A204.1 (cell line): ENCODE results near the gene CPA1.

Experiments used
- FAIRE-seq: peaks from 2 replicates; lab custom pipeline; 2012; peaks lifted over from hg19 to GRCh38; lab: Jason Lieb, UNC

Gene CPA1

GRCh38 chr7:130396109-130396508 is 15.8 kb downstream of the CPA1 start:
- FAIRE-seq, result no peak

DNA sequence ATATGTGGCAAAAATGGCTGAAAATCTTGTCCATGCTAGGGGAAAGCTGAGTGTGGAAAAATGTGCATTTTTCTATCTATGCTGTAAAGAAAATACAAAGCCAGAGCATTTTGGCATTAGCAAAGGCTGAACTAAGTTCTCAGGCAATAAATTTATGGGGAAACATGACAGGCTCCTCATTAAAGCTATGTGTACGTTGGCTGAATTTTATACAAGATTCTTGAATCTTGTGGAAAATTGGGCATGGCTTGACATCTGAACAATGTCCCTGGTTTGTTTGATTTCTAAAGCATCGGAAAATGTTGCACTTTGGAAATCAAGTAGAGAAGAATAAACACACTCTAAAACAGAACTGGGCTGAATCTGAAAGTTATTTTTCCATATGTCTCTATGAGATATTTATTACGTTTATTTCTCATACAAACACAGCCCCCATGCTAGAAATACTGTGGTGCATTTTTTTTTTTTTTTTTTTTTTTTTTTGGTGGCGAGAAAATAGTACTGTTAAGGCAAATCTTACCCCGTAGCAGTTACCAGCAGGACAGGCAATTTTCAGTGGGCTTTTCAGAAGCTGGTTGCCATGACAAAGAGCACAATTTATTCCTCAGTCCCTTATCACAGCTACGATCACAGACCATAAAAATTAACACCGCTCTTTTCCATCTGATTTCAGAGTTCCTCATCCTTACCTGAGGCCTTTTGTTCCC is 16.9 kb downstream of the CPA1 start:
- no peak for FAIRE-seq

DNA sequence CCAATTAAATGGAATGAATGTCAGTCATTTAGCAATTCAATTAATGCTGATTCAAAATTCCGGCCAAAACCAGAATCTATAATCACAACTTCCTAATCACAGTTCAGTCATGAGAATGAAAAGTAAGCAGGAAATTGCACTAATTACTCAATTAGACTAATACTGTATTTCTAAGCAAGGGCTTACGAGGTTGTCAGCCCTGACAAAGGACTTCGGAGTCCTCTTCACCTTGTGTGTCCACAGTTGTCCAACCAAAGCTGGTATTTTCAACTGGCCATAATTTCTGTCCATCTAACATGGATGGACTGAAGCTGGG is 17.4 kb downstream of the CPA1 start:
- no peak for FAIRE-seq

DNA sequence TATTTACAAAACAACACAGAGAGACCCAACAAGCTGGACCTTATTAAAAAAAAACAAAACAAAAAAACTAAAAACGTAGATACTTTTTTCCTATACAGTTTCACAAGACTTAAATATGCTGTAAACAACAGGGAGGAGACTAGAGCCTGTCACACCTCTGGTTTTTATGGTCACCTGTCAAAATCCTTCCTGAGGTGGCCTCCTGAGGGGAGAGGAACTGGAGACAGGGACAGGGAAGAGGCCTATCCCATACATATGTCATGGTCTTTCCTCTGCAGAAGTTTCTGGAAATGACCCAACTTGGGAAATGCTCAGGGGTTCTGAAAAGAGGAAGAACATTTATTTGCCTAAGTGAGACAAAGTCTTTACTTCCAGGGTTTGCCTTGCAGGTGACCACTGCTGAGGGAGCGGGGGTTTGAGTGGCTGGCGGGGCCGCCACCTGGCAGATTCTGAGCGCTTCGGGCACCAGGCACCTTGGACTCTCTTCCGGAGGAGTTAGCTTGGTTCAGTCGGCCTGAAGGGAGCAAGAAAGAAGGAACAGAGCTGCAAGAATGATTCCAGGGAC is 18.3 kb downstream of the CPA1 start:
- FAIRE-seq, result no peak

GRCh38 chr7:130400120-130400572 is 19.9 kb downstream of the CPA1 start:
- no peak for FAIRE-seq

DNA sequence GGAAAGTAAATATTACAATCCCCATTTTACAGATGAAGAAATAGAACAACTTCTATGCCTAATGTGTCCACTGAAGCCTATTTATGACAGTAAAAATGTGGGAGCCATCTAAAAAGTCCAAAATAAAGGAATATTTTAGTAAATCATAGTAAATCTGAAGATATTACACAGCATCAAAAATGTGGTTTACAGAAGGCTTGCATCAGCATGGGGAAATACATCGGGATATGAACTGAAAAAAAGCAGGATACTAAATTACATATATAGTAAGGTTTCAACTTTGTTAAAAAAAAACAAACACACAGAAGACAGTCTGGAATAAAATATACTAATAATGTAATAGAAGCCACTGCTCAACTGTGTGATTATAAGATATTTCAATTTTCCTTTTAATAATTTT is 20.8 kb downstream of the CPA1 start:
- peak; percentile 70 for FAIRE-seq

DNA sequence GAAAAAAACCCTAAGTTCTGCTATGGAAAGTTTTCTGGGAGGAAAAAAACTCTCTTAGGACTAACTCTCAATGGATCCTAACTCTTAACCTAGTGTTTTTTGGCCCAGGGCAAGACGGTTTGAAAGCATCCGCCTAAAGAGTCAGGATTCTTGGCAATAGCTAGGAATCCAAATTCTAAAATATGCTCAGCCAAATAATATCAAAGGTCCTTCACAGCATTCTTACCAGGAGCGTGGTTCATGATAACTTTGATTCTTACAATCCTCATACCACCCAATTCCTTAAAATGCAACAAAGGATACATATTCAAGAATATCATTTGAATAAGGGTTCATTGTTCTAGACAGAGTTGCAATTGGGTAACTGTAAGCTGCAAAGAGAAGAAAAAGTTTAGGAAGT is 21.3 kb downstream of the CPA1 start:
- no peak for FAIRE-seq

DNA sequence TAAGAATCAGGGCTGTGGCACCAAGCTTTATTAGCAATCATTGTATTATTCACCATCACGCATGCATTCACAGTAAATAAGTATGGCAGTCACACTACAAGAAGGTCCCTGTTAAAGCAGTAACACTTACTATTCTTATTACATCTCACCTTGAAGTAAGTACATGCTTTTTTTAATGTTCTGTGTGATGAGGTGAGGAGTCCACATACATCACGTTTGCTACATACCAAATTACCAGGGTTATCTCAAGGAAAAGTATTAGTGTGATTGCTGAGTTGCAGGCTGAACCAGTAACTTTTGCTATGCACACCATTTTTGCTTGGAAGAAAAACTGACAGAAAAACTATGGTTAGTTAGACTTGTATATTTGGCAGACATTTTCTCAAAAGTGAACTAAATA is 24.7 kb downstream of the CPA1 start:
- FAIRE-seq, result no peak

DNA sequence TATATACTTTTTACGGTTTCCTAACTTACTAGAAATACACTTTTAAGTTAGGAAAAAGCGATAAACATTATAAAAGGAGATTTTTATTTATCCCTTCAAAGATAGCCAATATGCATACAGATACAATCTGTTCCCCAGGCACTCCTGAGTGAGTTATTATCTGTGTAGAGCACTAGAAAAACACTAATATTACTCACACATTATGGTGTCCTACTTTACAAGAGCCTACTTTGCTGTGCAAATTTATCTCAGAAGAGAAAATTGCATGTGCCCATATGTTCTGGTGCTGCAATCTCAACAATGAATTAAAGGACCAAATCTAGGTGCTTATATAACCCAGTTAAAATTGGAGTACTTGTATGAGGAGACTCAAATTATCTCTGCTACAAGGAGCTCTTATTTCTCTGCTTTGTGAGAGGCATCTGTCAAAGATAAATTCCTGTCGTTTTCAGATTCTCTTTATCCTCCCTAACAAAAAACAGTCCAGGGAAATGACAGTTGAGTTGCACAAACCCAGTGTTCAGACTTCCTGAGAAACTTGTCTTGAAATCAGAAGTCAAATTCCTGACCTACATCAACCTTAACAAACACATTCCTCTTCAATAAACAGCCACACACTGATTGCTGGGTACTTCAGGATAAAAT is 28.9 kb downstream of the CPA1 start:
- no peak for FAIRE-seq

DNA sequence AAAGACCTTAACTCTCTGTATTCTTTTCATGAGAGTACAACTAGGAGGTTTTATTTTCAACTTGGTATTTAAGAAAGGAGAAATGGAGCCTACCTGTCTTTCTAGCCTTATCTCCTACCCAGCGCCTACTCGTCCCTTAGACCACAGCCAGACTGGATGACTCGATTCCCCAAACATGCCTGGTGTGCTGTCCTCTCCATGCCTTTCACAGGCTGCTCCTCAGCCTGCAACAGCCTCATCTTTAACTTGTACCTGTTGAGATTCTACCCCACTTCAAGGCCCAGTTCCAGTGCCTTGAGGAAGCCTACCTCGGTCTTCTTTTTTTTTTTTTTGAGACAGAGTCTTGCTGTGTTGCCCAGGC is 29.4 kb downstream of the CPA1 start:
- FAIRE-seq, result no peak

- FAIRE-seq, result no peak
Observed at GRCh38 chr7:130410868-130411541, 30.7 kb downstream of the CPA1 start.

DNA sequence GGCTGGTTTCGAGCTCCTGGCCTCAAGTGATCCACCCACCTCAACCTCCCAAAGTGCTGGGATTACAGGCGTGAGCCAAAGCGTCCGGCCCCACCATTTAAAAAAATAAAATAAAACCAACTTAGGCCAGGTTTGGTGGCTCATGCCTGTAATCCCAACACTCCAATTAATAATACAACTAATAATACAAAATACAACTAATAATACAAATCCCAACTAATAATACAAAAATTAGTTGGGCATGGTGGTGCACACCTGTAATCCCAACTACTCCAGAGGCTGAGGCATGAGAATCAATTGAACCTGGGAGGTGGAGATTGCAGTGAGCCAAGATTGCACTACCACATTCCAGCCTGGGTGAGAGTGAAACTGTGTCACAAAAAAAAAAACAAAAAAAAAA is 32.9 kb downstream of the CPA1 start:
- no peak for FAIRE-seq

- FAIRE-seq, result no peak
Observed at GRCh38 chr7:130415006-130415405, 34.7 kb downstream of the CPA1 start.

DNA sequence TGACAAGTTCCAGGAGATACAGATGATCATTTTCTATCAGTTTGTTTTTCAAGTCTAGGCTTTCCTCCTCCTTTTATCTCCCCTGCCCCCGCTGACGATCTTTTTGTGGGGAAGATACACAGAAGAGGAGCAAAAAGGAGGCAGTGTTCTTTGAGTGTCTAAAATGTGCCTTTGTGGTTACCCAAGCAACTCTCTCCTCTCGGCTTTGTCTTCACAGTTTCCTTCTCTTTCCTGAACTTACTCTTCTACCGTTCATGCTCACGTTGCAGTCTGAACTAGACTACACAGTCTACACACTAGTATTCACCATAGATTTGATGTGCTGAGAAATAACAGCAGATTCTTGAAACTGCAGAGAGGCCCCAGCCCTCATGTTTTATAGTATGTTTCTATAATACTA is 36.9 kb downstream of the CPA1 start:
- FAIRE-seq, result no peak

- no peak for FAIRE-seq
Observed at GRCh38 chr7:130418306-130418705, 38.0 kb downstream of the CPA1 start.

- no peak for FAIRE-seq
Observed at GRCh38 chr7:130419658-130420057, 39.4 kb downstream of the CPA1 start.

- FAIRE-seq, result no peak
Observed at GRCh38 chr7:130420943-130421578, 40.8 kb downstream of the CPA1 start.

DNA sequence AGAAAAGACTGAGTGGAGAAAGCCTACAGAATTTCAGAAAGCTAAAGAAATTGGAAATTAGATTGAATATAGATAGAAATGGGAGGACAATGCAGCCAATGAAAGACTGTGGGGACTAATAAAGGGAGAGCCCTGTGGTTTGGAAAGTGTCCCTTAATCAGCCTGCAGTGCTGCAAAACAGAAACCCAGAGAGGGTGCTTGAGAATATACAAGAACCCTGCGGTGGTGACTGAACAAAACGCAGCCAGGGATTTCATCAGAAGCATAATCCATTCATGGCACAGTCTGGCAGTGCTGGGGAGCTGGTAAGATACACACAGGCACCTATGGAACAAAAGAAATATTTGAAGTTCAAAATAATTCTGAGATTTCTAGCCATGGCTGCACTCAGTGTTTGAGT is 41.4 kb downstream of the CPA1 start:
- FAIRE-seq, result no peak

- no peak for FAIRE-seq
Observed at GRCh38 chr7:130423501-130424037, 43.3 kb downstream of the CPA1 start.

GRCh38 chr7:130425796-130426195 is 45.5 kb downstream of the CPA1 start:
- no peak for FAIRE-seq

- no peak for FAIRE-seq
Observed at GRCh38 chr7:130426564-130426963, 46.3 kb downstream of the CPA1 start.

DNA sequence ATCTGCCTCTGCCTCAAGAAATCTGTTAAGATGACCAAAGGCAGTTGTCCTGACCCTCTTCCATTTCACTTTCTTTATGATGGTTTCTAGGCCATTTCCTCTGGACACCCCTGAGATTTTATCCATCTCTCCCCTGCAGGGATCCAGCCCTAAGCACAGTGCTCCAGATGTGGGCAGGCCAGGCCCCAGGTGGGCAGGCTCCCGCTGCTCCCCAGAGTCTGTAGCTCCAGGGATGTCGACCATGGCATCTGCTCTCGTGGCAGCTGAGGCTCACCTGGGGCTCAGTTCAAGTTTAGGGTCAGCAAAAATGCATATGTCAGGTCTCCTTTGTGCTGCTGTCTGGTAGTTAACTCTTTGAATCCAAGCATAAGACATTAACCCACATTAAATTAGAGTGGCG is 48.7 kb downstream of the CPA1 start:
- no peak for FAIRE-seq

DNA sequence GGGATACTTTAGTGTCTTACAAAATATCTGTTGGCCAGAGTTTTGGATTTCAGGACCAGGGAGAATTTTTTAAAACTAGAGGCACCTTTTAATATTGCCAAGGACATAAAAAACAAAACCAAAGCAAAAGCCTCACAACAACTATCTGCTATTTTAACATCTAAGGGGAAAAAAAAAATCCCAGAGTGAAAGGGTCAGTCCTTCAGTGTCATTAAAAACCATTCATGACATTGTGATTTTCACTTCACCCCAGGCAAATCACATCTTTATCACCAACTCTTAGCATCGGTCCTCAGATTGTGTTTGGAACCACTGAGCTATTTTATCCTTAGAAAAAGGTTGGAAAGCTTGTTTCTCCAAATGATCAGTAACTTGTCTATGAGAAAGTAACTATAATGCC is 49.8 kb downstream of the CPA1 start:
- FAIRE-seq, result no peak
